ENCODE results near the gene DUSP28.

DUSP28 gene

DNA sequence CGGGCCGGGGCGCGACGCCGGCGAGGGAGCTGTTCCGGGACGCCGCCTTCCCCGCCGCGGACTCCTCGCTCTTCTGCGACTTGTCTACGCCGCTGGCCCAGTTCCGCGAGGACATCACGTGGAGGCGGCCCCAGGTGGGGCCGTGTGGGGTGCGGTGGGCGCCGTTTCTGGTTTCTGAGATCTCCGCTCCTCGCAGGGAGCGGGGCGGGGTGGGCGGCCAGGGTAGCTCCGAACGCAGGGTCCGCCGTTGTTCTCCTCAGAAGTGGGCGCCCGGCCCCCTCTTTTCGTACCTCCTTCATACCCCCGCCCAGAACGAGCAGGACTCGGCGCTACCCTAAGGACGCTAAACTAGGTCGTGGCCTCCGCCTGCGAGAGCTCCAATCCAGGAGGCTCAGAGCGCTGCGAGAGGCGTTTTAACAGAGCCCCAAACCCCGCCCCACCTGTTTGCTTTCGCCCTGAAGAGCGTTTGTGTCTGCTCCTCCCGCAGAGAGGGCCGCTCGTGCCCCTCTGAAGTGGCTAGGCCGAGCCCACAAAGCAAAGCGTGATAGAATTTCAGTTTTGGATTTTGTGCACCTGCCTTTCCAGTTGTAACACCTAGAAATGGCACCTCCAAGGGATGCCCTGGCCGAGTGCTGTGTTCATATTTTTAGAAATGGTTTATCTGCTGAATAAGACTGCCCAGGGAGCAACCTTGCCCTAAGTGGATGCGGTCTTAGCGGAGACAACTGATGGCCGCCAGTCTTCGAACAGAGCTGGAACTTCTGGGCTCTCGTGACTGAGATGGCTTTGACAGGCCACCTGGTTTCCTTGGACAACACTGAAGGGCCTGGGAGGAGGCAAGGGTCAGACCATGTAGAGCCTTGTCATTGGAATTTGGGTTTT, 27.0 kb downstream of the DUSP28 start:
- DNase-seq, result no peak

DNA sequence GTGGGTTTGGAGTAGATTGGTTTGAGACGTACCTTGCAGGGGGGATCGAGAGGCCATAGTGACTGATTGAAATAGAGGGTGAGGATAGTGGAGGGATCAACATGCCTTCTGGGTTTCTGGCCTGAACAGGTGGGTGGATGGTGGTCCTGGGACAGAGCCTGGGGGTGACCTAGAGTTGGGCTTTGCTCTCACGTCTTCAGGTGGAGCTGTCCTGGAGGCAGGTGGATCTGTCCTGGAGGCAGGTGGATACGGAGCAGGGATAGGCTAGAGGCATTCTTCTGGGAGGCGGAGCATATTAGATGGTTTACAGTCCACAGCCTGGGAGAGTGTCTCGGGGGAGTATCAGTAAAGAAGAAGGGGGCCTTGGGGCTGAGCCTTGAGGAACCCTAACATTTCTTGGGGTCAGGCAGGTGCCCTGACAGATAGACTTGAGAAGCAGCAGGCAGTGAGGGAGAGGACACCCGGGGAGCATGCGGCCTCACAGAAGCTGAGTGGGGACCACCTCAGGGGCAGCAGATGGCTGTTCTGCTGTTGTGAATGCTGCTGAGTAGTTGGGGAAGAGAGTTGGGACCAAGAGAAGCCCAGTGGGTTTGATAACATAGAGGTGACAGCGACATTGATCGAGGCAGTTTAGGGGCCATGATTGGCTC, 28.0 kb downstream of the DUSP28 start:
- no peak for DNase-seq

DNA sequence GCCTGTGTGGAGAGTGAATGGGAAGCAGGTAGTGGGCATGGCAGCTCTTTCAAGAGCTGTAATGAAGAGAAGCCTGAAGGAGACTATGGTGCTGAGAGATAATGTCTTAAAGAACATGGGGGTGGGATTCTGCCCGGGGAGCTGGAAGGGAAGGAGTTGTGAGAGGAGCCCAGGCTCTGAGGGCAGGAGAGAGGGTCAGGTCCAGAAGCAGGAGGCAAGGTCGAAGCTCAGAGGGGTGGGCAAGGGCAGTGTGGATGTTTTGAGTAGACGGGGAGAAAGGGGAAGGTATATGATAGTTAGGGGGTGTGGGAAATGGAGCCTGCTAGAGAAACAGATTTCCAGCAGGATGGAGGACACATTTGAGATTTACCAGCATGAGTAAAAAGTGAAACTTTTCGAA, 28.5 kb downstream of the DUSP28 start:
- no peak for DNase-seq

DNA sequence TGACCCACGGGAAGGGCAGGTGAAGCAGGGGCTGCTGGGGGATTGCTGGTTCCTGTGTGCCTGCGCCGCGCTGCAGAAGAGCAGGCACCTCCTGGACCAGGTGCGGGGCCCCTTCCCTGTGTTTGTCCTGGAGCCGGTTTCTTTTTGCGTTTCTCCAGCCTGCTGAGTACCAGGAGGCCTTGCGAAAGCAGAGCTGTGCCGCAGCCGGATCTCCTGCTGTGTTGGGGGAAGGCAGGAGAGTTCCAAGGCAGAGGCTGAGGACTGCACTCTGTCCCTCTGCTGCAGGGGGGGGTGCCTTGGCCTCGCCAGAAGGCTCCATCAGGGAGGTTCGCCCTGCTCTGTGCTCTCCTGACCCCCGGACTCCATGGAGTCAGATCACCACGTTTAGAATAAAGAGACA, 29.2 kb downstream of the DUSP28 start:
- DNase-seq, result no peak

DNA sequence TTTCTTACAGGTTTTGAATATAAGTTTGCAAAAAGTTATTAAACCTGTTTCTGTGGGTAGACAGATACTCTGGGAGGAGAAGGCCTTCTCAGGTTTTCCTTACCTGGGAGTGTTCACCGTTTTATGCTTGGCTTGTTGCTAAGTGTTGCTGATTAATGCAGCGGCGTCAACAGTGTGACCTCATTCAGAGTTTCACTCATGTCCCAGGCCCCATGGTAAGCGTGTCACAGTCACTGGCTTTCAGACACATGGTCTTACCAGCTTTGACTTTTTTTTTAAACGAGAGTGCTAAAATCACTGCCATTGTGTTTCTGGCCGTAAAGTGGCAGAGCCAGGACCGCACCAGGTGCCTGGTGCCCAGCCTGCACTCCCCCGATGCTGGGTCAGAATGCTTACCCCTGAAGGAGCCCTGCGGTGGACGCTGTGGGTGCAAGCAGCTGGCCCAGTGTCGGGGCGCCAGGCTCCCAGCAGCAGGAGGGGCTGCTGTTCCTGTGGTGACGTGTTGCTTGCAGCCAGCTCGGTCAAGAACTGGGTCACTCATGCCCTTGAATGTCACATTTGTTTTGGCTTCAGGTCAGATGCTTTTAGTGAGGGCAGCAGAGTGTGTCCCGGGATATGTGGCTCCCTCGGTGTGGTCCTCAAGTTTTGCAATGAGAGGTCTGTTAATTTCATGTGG, 29.8 kb downstream of the DUSP28 start:
- DNase-seq, result no peak

DNA sequence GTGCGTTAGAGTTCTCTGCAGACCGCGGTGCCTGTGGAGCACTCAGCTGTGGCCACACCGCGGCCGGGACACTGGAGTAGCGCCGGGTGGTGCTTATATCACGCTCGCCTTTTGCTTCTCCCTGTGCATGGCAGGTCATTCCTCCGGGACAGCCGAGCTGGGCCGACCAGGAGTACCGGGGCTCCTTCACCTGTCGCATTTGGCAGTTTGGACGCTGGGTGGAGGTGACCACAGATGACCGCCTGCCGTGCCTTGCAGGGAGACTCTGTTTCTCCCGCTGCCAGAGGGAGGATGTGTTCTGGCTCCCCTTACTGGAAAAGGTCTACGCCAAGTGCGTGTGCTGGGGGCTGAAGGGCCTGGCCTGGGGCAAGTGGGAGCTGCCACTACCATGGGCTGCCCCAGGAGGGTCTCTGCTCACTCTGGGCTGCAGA, 30.5 kb downstream of the DUSP28 start:
- no peak for DNase-seq

DNA sequence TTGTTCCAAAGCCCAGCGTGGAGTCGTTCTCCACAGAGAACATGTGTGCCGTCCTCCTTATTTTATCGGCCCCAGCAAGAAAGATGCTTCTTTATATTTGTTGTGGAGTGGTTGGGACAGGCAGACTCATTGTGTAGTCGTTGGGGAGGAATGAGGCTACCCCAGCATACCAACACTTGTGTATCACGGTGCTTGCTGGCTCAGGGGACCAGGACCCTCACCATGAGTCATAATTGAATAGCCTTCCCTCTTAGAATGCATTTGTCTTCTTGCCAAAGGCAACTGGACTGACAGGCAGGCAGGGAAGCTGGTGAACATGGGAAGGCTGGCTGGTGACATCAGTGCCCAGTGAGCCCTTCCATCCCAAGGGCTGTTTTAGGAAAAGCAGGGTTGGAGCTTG, 31.1 kb downstream of the DUSP28 start:
- no peak for DNase-seq

DNA sequence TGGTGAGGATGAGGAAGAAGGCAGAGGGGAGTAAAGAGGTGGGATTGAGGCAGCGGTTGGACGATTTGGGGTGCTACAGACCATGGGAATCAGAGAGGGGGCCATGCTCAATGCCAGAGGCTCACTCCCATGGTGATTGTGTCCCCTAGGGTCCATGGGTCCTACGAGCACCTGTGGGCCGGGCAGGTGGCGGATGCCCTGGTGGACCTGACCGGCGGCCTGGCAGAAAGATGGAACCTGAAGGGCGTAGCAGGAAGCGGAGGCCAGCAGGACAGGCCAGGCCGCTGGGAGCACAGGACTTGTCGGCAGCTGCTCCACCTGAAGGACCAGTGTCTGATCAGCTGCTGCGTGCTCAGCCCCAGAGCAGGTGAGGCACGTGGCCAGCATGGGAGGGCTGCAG, 31.6 kb downstream of the DUSP28 start:
- DNase-seq, result no peak

DNA sequence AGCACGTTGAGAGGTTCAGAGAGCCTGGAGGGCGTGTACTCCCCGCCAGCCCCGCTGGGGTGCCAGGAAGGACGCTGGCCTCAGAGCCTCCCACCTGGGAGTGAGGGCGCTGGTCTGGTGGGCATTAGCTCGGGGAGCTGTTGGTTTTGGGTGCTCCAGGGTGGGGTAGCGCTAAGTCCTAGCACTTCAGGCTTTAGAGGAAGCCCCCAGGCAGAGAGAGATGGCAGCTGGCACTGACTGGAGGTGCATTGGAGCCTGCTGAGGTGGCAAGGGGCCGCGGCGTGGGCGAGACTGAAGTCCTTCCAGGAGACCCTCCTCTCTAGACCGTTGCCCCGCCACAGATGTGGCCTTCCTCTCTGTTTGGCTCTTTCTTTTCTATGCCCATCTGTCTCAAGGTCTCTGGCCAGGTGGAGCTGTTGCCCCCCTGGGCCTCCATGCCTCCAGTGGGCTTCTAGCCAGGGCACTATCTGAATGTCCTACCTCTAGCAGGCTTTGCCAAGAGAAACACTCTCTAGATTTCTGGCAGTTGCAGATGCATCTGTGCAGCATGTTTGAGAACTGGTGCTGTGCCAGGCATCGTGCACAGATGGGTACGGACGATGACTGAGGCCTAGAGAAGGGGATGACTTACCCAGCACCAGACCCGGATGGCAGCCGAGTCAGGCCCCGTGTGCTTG, 33.0 kb downstream of the DUSP28 start:
- no peak for DNase-seq

DNA sequence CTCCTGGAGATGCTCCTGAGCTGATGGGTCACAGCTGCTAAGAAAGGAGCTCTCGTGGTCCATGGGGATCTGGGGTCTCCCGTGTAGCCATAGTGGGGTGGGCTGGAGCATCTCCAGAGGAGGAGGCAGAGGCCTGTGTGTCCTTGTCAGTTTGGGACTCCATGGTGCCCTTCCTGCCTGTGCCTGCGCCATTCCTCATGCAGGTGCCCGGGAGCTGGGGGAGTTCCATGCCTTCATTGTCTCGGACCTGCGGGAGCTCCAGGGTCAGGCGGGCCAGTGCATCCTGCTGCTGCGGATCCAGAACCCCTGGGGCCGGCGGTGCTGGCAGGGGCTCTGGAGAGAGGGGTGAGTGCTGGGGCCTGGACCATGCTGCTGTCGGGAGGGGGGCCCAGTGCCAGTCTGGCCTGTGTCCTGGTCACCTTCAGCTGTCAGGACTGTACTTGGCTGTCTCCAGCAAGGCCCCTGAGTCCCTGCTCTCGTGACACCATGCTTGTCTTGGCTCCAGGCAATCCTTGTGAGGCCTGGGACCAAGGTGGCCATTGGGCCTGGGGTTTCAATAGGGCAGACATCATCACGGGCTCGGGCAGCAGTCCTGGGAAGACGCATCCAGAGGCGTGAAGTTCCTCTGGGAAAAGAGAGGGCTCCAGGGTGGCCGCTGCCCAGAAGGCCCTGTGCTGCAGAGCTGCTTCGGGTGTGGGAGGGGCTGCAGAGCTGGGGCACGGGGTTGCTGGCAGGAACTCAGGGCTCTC, 33.7 kb downstream of the DUSP28 start:
- no peak for DNase-seq

DNA sequence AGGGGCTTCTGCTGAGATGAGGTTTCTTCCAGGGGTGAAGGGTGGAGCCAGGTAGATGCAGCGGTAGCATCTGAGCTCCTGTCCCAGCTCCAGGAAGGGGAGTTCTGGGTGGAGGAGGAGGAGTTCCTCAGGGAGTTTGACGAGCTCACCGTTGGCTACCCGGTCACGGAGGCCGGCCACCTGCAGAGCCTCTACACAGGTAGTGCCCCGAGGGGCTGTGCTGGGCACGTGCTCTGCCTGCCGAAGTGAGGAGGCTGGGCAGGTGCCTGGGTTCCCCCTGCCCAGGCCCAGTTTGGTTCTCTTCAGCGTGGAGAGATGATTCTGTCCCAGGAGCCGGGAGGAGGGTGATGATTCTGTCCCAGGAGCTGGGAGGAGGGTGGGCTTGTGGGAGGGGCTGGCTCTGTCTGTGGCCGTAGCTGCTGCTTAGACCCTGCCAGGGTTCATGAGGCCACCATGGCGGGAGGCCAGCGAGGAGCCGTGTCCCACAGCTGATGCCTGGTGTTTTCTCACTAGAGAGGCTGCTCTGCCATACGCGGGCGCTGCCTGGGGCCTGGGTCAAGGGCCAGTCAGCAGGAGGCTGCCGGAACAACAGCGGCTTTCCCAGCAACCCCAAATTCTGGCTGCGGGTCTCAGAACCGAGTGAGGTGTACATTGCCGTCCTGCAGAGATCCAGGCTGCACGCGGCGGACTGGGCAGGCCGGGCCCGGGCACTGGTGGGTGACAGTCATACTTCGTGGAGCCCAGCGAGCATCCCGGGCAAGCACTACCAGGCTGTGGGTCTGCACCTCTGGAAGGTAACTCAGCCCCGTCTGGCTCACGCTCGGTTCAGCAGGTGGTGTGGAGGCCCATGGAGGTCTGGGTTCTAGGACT, 34.6 kb downstream of the DUSP28 start:
- no peak for DNase-seq

DNA sequence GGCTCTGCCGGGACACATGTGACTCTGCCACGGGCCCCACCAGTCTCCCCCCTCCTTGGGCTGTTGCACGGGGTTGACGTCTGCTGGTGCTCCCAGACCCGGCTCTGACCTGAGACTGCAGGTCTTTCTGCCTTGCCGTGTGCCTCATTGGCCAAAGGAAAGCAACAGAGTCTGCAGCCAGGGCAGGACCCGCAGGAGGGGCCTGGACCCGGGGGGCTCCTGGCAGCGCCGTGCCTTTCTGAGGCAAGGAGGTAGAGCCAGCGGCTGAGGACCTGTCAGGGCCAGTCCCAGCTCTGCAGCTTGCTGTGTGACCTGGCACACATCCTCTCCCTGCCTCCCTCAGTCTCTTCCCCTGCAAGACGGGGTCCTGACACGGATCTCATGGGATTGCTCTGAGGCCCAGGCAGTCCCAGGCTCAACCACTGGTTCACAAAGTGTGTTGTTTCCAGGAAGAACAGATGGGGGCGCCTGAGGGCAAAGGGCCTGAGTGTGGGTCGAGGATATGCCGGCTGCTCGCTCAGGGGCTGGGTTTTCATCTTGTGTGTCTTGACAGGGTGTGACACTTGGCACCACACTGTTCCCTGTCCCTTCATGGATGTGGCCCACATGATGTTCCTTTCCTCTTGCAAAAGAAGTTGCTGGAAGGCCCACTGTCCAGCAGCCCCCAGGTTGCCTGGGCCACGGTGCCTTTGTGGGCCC, 35.4 kb downstream of the DUSP28 start:
- no peak for DNase-seq

DNA sequence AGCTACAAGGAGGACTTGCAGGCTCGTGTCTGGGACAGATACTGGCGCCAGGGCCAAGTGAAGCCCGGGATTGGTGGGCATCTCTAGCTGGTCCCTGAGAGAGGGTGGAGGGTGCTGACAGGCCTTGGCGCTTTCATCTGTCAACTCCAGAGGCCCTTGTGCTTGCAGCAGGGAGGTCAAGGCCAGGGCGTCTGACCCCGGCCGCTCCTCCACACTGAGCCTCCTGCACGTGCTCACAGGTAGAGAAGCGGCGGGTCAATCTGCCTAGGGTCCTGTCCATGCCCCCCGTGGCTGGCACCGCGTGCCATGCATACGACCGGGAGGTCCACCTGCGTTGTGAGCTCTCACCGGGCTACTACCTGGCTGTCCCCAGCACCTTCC, 35.9 kb downstream of the DUSP28 start:
- DNase-seq, result no peak

DNA sequence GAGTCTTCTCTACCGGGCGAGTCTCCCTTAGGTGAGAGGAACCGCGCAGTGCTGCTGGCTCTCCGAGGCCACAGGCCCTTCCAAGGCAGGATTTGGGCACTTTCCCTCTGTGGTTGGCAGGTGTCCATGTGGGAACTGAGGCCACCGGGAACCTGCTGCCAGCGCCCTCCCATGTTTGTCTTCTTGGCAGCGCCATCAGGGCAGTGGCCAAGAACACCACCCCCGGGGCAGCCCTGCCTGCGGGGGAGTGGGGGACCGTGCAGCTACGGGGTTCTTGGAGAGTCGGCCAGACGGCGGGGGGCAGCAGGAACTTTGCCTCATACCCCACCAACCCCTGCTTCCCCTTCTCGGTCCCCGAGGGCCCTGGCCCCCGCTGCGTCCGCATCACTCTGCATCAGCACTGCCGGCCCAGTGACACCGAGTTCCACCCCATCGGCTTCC, 36.4 kb downstream of the DUSP28 start:
- DNase-seq, result no peak

DNA sequence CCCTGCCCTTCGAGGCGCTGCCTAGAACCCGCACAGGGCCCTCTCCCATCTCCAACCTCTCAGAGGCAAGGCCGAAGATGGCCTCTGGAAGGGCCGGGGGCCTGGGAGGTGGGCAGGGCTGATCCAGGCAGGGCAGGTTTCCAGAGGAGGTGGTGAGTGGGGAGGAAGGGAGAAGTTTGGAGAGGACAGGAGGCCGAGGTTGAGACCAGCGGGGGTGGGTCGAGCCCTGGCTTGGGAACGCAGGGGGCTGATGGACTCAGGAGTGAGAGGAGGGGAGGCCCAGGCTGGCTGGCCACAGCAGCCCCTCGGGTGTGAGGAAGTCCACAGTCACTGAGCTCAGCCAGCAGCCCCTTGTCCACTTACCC, 36.9 kb downstream of the DUSP28 start:
- no peak for DNase-seq

DNA sequence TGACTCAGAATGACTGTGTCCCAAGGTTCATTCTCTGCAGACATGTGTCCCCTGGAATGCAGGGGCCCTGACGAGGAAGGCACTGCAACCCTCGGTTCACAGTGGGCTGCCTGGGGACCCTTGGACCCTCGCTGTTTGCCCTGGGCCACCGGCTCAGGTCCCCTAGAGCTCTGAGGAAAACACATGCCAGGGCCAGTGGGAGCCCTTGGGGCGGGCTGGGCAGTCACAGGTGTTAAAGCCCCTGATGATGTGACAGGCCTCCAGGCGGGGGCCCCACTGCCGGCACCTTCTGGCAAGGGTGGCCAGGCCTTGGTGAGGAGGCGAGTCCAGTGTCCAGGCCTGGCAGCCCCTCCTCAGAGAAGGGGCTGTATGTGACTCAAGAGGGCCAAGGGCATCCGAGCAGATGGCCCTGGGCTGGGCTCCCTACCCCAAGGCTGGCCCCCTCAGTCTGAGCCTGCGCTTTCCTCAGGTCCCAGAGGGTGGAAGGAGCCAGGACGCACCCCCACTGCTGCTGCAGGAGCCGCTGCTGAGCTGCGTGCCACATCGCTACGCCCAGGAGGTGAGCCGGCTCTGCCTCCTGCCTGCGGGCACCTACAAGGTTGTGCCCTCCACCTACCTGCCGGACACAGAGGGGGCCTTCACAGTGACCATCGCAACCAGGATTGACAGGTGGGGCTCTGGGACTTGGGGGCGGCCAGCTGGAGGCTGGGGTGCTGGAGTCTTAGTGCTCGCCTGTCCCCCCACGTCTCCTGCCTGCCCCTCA, 37.4 kb downstream of the DUSP28 start:
- no peak for DNase-seq

DNA sequence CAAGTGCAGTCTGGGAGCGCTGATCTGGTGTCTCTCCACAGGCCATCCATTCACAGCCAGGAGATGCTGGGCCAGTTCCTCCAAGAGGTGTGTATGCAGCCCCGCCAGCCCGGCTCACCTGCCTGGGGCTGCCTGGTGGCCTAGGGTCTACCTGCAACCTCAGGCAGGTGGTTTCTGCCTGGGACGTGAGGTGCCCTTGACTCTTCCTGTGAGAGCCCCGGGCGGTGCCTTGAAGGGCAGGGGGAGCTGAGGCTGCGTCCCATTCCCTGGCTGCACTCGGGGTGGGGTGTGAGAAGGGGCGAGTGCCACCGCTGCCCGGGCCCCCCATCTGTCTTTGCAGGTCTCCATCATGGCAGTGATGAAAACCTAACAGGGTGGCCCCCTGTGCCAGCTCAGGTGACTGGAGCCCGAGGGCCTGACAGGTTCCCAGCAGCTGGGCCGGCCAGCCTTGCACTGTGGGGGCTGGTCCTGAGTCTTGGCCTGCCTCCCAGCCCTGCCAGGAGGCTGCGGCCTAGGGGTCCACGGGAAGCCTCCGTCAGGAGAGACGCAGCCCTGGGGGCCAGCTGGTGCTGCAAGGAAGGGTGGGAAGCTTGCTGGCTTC, 38.3 kb downstream of the DUSP28 start:
- no peak for DNase-seq

DNA sequence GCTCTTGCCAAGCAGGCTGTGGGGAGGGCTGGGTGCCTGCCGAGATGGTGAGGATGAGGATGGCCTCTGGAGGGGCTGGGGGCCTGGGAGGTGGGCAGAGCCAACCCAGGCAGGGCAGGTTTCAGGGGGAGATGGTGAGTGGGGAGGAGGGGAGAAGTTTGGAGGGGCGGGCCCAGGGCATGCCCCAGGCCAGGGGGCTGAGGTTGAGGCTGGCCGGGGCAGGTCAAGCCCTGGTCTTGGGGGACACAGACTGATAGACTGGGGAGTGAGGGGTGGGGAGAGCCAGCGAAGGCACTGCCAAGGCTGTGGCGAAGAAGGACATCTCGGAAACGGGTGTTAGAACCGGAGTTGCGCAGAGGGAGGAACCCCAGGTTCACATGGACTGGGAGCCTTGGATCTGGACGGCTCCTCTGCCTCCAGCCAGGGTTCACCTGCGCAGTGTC, 39.0 kb downstream of the DUSP28 start:
- DNase-seq, result no peak

DNA sequence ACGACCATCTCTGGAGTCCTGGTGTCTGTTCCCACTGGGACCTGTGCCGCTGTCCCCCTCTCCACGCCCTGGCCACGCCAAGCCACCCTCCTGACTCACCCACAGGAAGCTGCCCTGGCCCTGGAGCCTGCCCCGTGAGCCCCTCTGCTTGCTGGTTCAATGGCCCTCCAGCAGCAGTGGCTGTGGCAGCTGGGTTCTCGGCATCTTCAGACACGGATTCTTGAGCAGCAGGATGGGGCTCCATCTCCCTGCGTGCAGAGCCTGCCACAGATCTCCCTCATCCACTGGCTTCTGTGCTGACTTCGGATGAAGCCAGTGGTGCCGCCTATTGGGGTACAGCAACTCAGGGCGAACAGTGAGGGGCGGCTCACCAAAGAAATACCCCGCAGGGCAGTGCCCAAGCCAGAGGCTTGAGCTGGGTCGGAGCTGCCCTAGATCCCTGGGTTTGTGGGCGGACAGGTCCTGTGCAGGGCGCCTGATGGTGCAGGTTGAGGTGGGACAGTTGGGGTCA, 40.3 kb downstream of the DUSP28 start:
- no peak for DNase-seq

Measured in NCI-H2081 treated with DMSO at 0.1 percent for 48 hours (cell line).